ENCODE data around the gene CXCL3.

Gene CXCL3

DNA sequence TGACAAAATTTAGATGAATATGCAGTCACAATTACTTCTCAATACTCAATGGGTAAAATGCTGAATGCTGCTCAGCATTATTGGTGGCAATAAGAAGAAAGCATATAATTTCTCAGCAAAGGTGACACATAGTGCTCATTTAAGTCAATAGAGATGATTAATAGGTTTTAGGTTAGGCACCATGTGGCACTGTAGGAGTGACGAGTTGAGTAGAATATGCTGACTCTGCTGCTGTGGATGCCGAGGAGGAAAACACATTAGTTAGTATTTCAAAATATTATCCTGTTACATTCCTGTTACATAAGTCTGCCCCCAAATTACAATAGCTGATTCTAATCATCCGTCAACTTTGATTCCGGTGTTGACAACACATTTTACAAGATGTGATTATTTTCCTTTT lies 26.4 kb downstream of the CXCL3 start:
- no peak for DNase-seq

DNA sequence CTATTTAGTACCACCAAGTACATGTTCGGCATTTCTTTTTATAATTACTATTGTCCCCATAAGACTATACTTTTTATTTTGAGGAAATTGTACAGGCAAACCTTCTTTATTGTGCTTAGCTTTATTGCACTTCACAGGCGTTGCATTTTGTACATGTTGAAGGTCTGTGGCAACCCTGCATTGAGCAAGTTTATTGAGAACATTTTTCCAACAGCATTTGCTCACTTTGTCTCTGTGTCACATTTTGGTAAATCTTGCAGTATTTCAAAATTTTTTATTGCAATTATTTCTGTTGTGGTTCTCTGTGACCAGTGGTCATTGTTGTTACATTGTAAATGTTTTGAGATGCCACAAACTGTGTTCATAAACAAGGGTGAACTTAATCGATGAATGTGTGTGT lies 29.2 kb downstream of the CXCL3 start:
- no peak for DNase-seq

DNA sequence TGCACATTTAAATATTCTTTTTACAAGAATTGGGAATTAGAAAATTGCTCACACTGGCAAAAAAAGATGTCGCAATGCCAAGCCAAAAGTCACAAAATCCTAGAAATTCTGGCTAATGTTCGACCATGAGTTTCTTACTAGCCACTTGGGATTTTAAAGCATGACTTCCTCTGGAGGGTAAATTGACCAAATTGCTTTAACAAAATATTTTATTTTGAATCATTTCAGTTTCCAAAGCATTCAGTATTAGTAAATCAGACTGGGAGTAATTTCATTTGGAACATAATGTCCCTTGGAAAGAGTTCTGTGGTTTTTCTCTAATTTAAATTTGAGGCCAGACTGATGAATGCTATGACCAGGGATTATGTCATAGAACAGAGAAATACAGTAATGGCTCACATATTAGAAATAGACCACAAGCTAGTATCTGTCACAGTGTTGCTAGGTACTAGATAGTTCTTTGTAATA lies 32.4 kb downstream of the CXCL3 start:
- DNase-seq, result no peak

DNA sequence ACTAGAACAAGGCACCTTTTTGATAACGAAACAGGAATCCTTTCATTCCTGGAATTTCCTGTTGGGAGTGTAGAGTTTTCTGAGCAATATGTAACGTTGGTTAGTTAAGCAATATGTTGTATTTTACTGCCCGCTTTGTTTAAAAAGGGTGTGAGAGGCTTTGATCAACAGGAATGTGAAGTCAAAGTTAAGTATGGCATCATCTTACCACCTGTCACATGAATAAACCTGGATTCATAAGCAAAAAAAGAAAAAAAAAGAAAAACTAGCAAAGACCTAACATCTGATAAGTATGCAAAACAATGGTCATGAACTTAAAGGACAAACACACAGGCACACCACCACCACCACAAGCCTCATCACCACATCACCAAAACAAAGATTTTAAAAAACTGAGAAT lies 33.0 kb downstream of the CXCL3 start:
- no peak for DNase-seq

DNA sequence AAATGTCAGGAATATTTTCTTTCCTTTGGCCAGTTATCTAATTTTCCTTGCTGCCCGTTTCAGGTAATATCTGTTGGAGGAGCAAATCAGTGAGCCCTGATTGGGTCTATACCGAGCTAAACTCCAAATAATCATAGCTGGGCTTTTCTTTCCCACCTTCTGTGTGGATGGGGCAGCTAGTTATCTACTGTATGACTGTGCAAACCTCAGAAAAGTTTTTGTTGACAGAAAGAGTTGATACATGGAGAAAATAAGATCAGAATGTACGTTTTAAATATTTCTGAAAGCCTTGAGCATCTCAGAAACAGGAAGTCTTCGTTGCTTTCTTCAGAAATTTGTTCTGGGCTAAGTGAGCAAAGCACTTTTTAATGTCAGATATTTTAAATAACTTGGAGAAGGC lies 33.8 kb downstream of the CXCL3 start:
- no peak for DNase-seq

DNA sequence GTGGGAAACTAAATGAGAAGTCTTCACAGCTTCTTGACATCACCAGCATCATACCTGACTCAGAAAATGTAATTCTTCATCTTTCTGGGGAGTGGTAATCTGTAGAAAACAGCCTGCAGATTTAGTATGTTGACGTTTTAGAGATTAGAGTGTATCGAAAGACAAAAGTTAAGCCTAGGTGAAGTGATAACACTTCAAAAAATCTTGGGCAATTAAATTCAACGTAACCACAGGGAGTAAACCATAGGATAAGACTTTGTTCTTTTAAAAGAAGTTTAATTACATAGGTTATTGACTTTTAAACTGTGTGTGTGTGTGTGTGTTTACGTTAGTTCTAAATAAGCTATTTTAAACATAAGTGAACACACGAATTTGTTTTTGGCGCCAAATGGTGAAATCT lies 38.2 kb downstream of the CXCL3 start:
- no peak for DNase-seq

DNA sequence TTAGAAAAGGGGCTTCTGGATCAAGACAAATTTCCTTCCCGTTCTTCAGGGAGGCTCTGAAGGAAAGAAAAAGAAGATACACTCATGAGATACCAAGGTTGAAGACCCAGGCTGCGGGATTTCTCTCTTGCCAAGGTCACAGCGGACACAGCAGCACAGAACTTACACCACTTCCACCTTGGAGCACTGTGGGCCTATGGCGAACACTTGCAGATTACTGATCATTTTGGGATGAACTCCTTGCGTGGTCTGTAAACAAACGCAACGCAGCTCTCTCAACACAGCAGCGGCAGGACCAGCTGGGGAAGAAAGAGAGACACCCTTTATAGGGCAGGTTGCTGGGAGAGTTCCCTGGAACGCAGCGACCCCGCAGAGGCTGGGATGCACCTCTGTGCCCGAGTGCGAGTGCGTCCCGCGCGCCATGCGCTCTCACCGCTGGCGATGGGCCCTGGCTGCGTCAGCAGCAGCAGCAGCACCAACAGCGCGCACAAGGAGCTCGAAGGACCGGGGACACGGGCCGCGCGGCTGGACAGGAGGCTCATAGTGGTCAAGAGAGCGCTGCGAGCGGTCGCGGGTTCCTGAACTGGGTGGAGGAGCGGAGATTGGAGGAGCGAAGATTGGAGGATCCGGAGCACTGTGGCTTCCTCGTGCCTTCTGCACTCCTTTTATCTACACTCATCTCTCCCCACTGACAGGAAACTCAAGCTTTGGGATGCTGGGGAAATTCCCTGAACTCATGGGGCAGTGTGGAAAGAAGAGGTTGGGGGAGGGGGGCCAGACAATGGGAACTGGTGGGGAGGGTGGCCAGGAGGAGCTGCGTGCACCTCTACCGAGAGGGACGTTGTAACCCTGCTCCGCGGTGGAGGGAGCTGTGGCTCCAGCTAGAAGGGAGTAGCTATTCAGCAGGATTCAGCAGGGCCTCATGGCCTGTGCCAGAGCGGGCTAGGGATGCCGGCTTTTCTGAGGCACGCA lies 40.2 kb downstream of the CXCL3 start, which contains the start of gene CXCL5:
Gene CXCL5 (minus strand): TSS at position 638 of the 972 bp plus-strand sequence. CDS start 96 bp downstream, at position 542.
- no peak for DNase-seq

DNA sequence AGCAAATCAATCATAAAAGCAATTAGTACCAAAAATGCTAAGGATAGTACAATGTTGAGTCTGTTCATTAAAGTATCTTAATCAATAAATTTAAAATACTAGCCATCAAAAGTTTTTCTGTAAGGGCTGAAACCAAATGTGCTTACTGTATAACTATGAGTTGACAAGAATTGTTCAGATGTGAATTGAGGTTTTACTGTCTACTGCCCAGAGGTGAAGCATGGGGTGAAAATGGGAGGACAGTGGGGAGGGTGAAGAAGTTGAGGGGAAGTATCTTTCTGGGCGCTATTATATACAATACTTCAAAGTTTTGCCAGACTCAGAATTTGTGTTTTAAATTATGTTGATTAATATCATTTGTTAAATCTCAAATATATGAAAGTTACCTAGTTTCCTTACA lies 46.4 kb downstream of the CXCL3 start:
- DNase-seq, result no peak

DNA sequence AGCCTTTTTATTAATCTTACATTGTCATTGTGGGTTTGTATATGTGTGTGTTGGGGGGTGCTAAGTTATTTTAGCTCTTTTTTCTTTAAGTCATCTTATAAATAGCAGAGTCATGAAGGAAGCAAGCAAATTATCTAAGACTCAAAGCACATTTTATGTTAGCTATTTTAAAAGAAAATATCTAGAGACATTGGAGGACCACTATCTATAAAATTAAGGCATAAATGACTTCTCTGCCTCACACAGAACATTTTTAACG lies 46.8 kb downstream of the CXCL3 start:
- DNase-seq, result no peak

DNA sequence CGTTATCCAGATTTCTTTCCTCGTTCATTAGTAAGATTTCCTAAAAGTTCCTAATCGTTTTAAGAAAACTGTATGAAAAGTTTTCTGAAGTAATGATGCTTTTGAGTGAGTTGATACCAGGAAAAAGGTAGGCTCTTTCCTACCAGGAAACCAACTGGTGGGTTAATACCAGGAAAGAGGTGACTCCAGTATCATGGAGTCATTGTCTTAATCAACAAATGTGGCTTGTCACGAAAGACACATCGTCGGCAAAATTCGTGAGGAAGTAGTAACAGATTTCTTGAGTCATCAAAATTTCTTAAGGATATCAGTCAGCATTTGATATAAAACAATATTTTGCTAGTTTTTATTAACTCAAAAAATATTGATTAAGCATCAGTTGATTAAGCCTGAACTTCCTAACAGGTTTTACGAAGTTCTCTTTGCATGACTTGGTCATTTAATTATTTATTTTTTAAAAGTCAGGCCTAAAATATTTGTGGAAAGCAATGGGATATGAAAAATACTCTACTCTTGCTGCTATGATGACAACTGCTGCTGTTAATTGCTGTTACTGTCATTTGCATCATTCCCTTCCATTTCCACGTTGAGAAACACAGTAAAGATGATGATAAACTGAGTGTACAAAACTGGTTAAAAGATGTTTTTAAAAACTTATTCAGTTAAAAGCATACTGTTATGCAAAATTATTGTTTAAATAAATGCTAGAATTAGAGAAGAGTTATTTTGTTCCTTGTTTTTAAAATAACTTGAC lies 47.3 kb downstream of the CXCL3 start:
- no peak for DNase-seq

DNA sequence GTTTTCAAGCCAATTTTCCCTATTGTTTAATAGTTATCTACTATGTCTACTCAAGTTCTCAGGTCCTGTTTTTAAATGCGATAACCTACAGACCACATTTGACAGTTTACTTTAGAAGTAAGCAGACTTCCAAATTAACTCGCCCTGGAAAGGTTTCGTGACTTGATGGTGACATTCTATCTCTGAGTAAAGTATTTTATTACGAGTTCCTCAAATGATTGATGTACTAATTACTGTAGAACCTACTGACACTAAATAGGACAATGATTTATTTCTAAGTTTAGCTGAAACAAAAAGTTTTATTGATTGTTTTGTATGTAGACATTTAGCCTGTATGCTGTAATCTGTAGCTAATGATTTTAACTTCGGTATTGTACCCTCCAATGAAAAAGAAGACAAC lies 48.6 kb downstream of the CXCL3 start:
- DNase-seq, result no peak

DNA sequence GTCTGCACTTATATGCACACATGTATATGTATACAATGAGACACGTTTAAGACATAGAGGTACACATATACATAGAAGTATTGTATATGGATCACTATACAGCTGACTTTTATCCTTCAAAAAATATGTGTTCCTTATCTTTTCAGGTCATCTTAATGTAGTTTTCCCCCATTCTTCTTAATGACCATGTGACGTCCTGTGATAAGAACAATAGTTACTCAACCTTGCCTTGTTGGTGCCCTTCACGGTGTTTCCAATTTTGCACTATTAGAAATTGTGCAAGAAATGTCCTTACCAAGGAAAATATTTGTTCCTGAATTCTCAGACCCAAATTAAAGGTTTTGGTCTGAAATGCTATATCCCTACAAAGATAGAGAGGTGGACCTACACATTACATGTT lies 49.5 kb downstream of the CXCL3 start:
- no peak for DNase-seq

DNA sequence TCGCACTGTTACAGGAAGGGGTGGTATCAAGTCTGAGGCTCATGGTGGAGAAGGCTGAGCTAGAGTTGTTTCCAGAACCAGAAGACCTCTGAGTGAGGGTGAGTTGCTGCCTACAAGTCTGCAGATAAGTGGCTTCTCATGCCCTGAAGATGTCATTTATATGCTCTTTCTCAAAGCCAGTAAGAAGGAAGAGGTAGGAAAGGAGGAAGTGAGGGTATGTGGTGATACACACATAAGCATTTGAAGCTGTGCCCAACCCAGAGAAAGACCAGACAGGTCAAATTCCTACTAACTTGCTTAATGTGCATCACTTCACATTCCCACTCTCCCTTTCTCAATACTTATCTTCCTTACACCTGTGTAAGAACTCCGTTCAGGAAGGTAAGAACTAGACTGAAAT lies 50.4 kb downstream of the CXCL3 start, which contains the start of gene PPBP:
Gene PPBP (minus strand): TSS at position 130 of the 400 bp plus-strand sequence. CDS start 87 bp downstream, at position 43.
- DNase-seq, result no peak
